ENCODE measurements around the gene SLC25A26. TPM values are rescaled to one million over a fixed set of nuclear protein-coding genes. Genes with fewer than 3 reads are reported as not detected.

Gene SLC25A26
- total RNA-seq, 1 experiment from 2014 or later = 23.8 TPM

DNA sequence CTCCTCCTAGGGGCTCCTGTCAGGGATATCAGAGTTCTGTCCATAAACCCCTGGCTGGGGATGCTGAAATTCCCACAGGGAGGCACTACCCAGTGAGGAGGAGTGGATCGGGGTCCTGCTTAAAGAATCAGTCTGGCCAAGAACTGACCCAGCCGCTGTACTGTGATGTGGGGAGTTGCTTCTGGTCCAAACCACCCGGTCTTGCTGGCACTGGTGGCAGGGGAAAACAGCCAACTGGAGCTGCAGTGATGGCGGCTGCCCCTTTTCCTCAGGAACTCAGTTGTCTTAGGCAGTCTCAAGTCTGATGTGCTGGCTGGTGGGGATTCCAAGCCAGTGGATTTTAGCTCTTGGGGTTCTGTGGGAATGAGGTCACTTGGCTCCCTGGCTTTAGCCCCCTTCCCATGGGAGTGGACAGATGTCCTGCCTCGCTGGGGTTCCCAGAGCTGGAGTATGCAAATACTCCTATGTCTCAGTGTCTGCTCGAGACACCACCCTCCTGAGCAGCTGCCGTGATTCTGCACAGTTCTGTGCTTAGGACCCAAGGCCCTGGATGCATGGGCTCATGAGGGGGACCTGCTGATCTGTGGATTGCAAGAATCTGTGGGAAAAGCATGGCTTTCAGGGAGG, 97.1 kb downstream of the SLC25A26 start:
- TF ChIP-seq CEBPB (IDR thresholded peaks at IDR 0.05; ENCODE audit: low read depth) = no peak
- no peak for TF ChIP-seq SRF (IDR thresholded peaks at IDR 0.05; ENCODE audit: low read depth)
- TF ChIP-seq SIN3A (IDR thresholded peaks at IDR 0.05; ENCODE audit: low read depth) = no peak
- TF ChIP-seq TCF7L2 (IDR thresholded peaks at IDR 0.05; ENCODE audit: borderline replicate concordance, extremely low read depth, insufficient read depth, insufficient read length) = no peak
- TF ChIP-seq SP1 (IDR thresholded peaks at IDR 0.05; ENCODE audit: low read depth) = no peak
- no peak for TF ChIP-seq EZH2phosphoT487 (IDR thresholded peaks at IDR 0.05; ENCODE audit: borderline replicate concordance)
- no peak for TF ChIP-seq ELF1 (IDR thresholded peaks at IDR 0.05; ENCODE audit: borderline replicate concordance, low read depth)
- no peak for TF ChIP-seq FOSL1 (IDR thresholded peaks at IDR 0.05; ENCODE audit: low read depth)
- TF ChIP-seq EGR1 (IDR thresholded peaks at IDR 0.05; ENCODE audit: low read depth) = no peak
- TF ChIP-seq RAD21 (IDR thresholded peaks at IDR 0.05; ENCODE audit: low read depth) = no peak
- no peak for TF ChIP-seq ZFX (IDR thresholded peaks at IDR 0.05)
- no peak for TF ChIP-seq POLR2A (IDR thresholded peaks at IDR 0.05; ENCODE audit: borderline replicate concordance, extremely low read depth, insufficient read depth, insufficient read length)
- TF ChIP-seq YY1 (IDR thresholded peaks at IDR 0.05; ENCODE audit: extremely low read depth, insufficient replicate concordance, low read depth, low read length) = no peak
- TF ChIP-seq REST (IDR thresholded peaks at IDR 0.05; ENCODE audit: low read depth) = no peak
- no peak for TF ChIP-seq POLR2AphosphoS5 (IDR thresholded peaks at IDR 0.05; ENCODE audit: low read depth, low read length)
- no peak for TF ChIP-seq MAX (IDR thresholded peaks at IDR 0.05)
- no peak for TF ChIP-seq EZH2 (IDR thresholded peaks at IDR 0.05)
- TF ChIP-seq JUND (IDR thresholded peaks at IDR 0.05) = no peak
- TF ChIP-seq ZNF274 (IDR thresholded peaks at IDR 0.05; ENCODE audit: low read depth, low read length) = no peak
- no peak for TF ChIP-seq CBX3 (IDR thresholded peaks at IDR 0.05; ENCODE audit: low read depth)
- H3K79me2 ChIP-seq (ENCODE audit: insufficient read depth, low read length) = no peaks in the 10 kb centered on the region
- no peaks in the 10 kb centered on the region for H3K36me3 ChIP-seq (ENCODE audit: control insufficient read depth in 1 of 2, insufficient read depth in 2 of 2, low read length in 2 of 2)
- H3K4me3 ChIP-seq (replicated peaks in 1 of 2; ENCODE audit: low read depth in 1 of 2, low read length in 2 of 2) = no peak overlapping the region
- no peak overlapping the region for H2AFZ ChIP-seq (ENCODE audit: low read depth, low read length, poor library complexity, severe bottlenecking)
- no peaks in the 10 kb centered on the region; a peak in 1 of 4 replicates for H3K9me3 ChIP-seq (ENCODE audit: control insufficient read depth in 1 of 2, insufficient read depth in 1 of 2, low read depth in 1 of 2, low read length in 2 of 2)
- H3K27me3 ChIP-seq (ENCODE audit: insufficient read depth, low read length) = no peaks in the 10 kb centered on the region
- DNase-seq (ENCODE audit: low read depth, low spot score) = no peak
- no peaks in the 10 kb centered on the region for H4K20me1 ChIP-seq (ENCODE audit: insufficient read depth)
- H3K9me2 ChIP-seq (ENCODE audit: insufficient read depth) = no peaks in the 10 kb centered on the region
- intact Hi-C loops (cut with micrococcal nuclease) = no loop called here
- BruUV-seq (replicated peaks) = no TSS peak
- H3K27ac ChIP-seq (ENCODE audit: low read depth, low read length) = no peak overlapping the region
- no peak overlapping the region for H3K9ac ChIP-seq (ENCODE audit: low read length)
- no peak overlapping the region for H3K4me2 ChIP-seq (ENCODE audit: low read length)
- ATAC-seq = no peak
- H3K4me1 ChIP-seq (ENCODE audit: control insufficient read depth in 1 of 2, insufficient read depth in 2 of 2, low read length in 2 of 2) = no peaks in the 10 kb centered on the region
- RAD21 ChIA-PET (ENCODE audit: low non-redundant PET in 1 of 2, low total read pairs in 2 of 2, uncharacterized antibody in 2 of 2, unreplicated experiment in 2 of 2) = no interaction called here
- POLR2A ChIA-PET = no interaction called here
- CTCF ChIA-PET = no interaction called here

All from HCT116 (cell line).